ENCODE data around the gene PTPRN2.

Gene PTPRN2

DNA sequence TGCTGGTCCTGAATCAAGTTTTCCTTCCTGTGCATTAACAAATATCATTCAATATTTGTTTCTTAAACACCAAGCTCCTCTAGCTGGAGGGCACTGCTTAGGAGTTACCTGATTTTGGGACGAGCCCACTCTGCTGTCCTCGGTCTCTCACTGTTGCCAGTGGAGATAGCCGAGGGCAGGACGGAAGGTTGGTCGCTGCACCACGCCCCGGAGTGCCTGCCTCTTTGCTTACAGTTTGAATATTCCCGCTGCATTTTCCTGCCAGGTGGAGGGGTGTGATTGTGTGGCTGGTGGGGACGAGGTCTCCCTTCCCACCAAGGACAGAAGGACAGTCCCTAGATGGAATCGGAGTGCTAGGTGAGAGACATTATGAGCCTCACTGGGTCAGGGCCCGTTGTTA lies 1049.3 kb downstream of the PTPRN2 start:
- H3K4me3 ChIP-seq (ENCODE audit: low read length), result no peak overlapping the region
- TF ChIP-seq, protein P1, sequence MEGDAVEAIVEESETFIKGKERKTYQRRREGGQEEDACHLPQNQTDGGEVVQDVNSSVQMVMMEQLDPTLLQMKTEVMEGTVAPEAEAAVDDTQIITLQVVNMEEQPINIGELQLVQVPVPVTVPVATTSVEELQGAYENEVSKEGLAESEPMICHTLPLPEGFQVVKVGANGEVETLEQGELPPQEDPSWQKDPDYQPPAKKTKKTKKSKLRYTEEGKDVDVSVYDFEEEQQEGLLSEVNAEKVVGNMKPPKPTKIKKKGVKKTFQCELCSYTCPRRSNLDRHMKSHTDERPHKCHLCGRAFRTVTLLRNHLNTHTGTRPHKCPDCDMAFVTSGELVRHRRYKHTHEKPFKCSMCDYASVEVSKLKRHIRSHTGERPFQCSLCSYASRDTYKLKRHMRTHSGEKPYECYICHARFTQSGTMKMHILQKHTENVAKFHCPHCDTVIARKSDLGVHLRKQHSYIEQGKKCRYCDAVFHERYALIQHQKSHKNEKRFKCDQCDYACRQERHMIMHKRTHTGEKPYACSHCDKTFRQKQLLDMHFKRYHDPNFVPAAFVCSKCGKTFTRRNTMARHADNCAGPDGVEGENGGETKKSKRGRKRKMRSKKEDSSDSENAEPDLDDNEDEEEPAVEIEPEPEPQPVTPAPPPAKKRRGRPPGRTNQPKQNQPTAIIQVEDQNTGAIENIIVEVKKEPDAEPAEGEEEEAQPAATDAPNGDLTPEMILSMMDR (conservative IDR thresholded peaks at IDR 0.05; ENCODE audit: low read length), result no peak
- DNase-seq (ENCODE audit: low read depth), result no peak

DNA sequence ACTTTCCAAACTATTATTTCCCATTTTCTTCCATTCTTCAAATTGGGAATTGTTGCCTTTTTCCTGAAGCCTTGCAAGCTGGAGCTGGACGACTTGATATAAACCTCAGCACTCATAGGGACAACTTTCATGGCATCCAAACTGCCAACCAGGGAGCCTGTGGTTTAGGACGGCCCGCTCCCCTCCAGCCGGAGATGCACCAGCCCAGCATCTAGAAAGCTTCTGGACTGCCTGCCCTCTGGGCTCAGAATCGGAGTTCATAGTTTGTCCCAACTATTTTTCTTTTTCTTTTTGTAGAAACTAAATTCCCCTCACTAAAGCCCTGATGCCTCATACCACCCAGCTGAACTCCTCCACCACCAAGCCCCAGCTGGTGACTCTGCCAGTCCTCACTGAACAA lies 1050.6 kb downstream of the PTPRN2 start:
- H3K4me3 ChIP-seq (ENCODE audit: low read length), result no peak overlapping the region
- no peak for DNase-seq (ENCODE audit: low read depth)
- TF ChIP-seq, protein P1 (conservative IDR thresholded peaks at IDR 0.05; ENCODE audit: low read length), result no peak

DNA sequence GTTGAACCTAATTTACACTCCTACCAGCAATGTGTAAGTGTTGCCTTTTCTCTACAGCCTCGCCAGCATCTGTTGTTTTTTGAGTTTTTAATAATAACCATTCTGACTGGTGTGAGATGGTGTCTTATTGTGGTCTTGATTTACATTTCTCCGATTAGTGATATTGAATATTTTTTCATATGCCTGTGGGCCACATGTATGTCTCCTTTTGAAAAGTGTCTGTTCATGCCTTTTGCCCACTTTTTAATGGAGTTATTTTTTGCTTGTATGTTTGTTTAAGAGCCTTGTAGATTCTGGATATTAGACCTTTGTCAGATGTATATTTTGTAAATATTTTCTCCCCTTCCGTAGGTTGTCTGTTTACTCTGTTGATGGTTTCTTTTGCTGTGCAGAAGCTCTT lies 1055.6 kb downstream of the PTPRN2 start:
- TF ChIP-seq, protein P1 (conservative IDR thresholded peaks at IDR 0.05; ENCODE audit: low read length), result no peak
- DNase-seq (ENCODE audit: low read depth), result no peak
- H3K4me3 ChIP-seq (ENCODE audit: low read length), result no peak overlapping the region

DNA sequence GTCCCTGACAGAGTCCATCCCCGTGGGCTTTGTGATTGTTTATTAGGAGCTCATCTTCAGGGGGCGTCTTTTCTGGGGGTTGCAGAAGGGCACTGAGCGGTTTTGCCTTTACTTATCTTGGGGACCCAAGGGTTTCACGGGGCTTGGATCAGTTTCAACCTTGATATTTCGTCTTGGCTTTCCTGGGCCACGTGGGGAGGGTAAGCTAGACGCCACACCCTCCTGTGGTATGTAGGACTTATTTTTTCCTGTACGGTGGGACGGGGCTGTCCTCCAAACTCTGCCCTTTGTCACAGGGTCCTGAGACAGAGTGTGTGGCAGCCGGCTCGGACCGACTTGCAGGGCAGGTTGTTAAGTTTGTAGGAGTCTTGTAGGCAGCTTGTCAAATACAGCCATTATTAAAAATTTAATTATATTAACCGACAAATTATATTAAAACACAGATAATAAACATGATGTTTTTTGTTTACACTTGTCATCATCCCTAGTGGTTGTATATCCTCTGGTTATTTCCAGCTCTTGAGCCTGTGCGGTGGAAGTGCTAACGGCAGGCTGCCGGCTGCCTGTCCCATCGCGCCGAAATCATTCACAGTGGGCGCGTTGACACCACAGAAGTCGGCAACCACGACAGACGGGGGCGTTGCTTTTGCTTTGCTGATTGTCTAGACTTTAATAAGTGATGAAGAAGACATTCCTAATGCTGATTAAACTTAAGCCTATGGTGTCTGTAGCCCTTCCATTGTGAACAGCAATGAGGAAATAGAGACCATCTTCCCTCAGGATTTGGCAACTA lies 1057.7 kb downstream of the PTPRN2 start:
- no peak overlapping the region for H3K4me3 ChIP-seq (ENCODE audit: low read length)
- no peak for DNase-seq (ENCODE audit: low read depth)
- TF ChIP-seq, protein P1 (conservative IDR thresholded peaks at IDR 0.05; ENCODE audit: low read length), result no peak

DNA sequence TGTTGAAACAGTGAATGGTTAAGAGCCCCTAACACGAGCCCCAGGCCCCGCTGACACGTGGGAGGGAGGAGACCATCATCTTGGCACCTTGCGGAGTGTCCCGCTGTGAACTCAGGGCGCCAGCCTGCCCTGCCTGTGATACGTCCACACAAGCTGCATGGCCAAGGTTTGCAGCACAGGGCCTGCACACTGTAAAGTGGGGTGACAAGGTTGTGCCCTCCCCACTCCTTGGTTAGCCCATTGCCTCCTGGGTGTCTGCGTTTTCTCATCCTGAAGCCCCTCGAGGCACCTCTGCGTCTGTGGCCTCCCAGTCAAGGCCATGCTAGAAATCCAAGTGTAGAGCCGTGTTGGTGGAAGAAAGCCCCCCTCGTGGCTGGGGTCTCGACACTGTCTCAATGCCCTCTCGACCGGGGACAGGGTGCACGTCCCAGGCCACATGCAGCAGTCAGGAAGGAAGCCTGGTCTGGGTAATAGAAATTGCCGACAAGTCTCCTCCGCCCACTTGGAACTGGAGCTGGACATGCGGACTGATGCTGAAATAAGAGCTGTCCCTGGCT lies 1058.8 kb downstream of the PTPRN2 start:
- no peak for DNase-seq (ENCODE audit: low read depth)
- no peak overlapping the region for H3K4me3 ChIP-seq (ENCODE audit: low read length)
- TF ChIP-seq, protein P1 (conservative IDR thresholded peaks at IDR 0.05; ENCODE audit: low read length), result no peak

DNA sequence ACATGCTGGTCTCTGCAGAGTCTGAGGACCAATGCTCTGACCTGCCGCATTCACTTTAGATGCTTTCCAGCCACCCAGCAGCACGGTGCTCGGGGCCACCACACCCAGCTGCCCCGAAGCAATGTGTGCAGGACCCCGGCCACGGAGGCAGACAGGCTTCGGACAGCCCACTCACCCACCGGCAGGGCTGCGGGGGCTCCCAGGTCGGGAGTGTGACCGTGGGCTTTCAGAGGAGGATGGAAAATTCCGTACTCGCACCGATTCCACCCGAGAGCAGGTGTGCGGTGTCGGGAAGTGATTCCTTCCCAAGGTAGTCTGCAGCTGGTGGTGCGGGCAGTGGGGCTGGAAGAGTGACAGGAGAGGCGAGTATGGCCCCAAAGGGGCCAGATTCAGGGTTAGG lies 1059.9 kb downstream of the PTPRN2 start:
- no peak overlapping the region for H3K4me3 ChIP-seq (ENCODE audit: low read length)
- no peak for DNase-seq (ENCODE audit: low read depth)

More for the DNA sequence above, 1059.9 kb downstream of the PTPRN2 start:
- TF ChIP-seq, protein P1 (conservative IDR thresholded peaks at IDR 0.05; ENCODE audit: low read length), result no peak

All from AG10803 (cell line).